Mesenchymal stem cell (in vitro differentiated cells and primary cell): Measurements from ENCODE around the gene EIF3A.

Experiments
- DNase-seq: peaks from one replicate; pipeline ENCODE4 v3.0.0-alpha.2; 2013
- H2AFZ ChIP-seq: one replicate; pipeline ENCODE4 v1.6.1; 2013; ENCODE audit warnings: low read depth, mild to moderate bottlenecking, control low read depth, inconsistent platforms, low read length, moderate library complexity
- H2AK5ac ChIP-seq: 2 replicates; pipeline ENCODE4 v1.6.1; 2013; ENCODE audit warnings: low read length, moderate library complexity, mild to moderate bottlenecking, inconsistent platforms; ENCODE audit not compliant: severe bottlenecking
- H2BK120ac ChIP-seq: one replicate; pipeline ENCODE4 v1.6.1; 2013; ENCODE audit warnings: low read depth, mild to moderate bottlenecking, inconsistent platforms, low read length, moderate library complexity
- H2BK12ac ChIP-seq, 2 experiments: one replicate each; pipeline ENCODE4 v1.6.1; 2013; ENCODE audit warnings: inconsistent platforms in 2 of 2, low read length in 2 of 2, mild to moderate bottlenecking in 2 of 2, moderate library complexity in 2 of 2, control low read depth in 1 of 2
- H2BK15ac ChIP-seq: one replicate; pipeline ENCODE4 v1.6.1; 2013; ENCODE audit warnings: mild to moderate bottlenecking, low read depth, inconsistent platforms; ENCODE audit not compliant: poor library complexity, severe bottlenecking
- H2BK5ac ChIP-seq: 2 replicates; pipeline ENCODE4 v1.6.1; 2013; ENCODE audit warnings: low read depth, mild to moderate bottlenecking, low read length, control low read depth, inconsistent platforms; ENCODE audit not compliant: poor library complexity, severe bottlenecking
- H3K14ac ChIP-seq, 2 experiments: one replicate each; pipeline ENCODE4 v1.6.1; 2013; ENCODE audit warnings: inconsistent platforms in 2 of 2, low read length in 2 of 2, control low read depth in 1 of 2, mild to moderate bottlenecking in 1 of 2, moderate library complexity in 1 of 2
- H3K18ac ChIP-seq, 2 experiments: one replicate each; pipeline ENCODE4 v1.6.1; 2013; ENCODE audit warnings: inconsistent platforms in 2 of 2, low read length in 2 of 2, control low read depth in 1 of 2, low read depth in 1 of 2, mild to moderate bottlenecking in 1 of 2
- H3K23ac ChIP-seq, 2 experiments: one replicate each; pipeline ENCODE4 v1.6.1; 2013; ENCODE audit warnings: inconsistent platforms in 2 of 2, low read length in 2 of 2, mild to moderate bottlenecking in 2 of 2, moderate library complexity in 2 of 2, control low read depth in 1 of 2
- H3K27ac ChIP-seq: 2 replicates; pipeline ENCODE4 v1.5.1; 2013; ENCODE audit warnings: mild to moderate bottlenecking, moderate library complexity, low read length, control low read depth, inconsistent platforms; ENCODE audit not compliant: poor library complexity, severe bottlenecking
- H3K27me3 ChIP-seq, 2 experiments: 2 replicates each; pipeline versions ENCODE4 v1.6.1 to v1.7.0; 2013; ENCODE audit warnings: low read length in 2 of 2, mild to moderate bottlenecking in 2 of 2, moderate library complexity in 2 of 2, control low read depth in 1 of 2, inconsistent platforms in 1 of 2; ENCODE audit not compliant: control insufficient read depth in 1 of 2, insufficient read depth in 1 of 2
- H3K36me3 ChIP-seq, 2 experiments: 2 replicates each; pipeline versions ENCODE4 v1.6.1 to v1.7.0; 2013; ENCODE audit warnings: low read length in 2 of 2, control low read depth in 1 of 2, inconsistent platforms in 1 of 2, low read depth in 1 of 2, mild to moderate bottlenecking in 1 of 2; ENCODE audit not compliant: insufficient read depth in 2 of 2, control insufficient read depth in 1 of 2
- H3K4ac ChIP-seq, 2 experiments: one replicate each; pipeline ENCODE4 v1.6.1; 2013; ENCODE audit warnings: inconsistent platforms in 2 of 2, low read length in 2 of 2, mild to moderate bottlenecking in 2 of 2, moderate library complexity in 2 of 2, control low read depth in 1 of 2, low read depth in 1 of 2
- H3K4me1 ChIP-seq: 2 replicates; pipeline ENCODE4 v1.6.1; 2013; ENCODE audit warnings: low read depth, low read length, control low read depth; ENCODE audit not compliant: control insufficient read depth, insufficient read depth
- H3K4me2 ChIP-seq: 2 replicates; pipeline ENCODE4 v1.6.1; 2013; ENCODE audit warnings: low read length, mild to moderate bottlenecking, inconsistent platforms; ENCODE audit not compliant: poor library complexity, severe bottlenecking
- H3K4me3 ChIP-seq, 2 experiments: 2 replicates each; pipeline versions ENCODE4 v1.5.1 to v1.7.0; 2013; ENCODE audit warnings: low read length in 2 of 2, mild to moderate bottlenecking in 2 of 2, control low read depth in 1 of 2, low read depth in 1 of 2; ENCODE audit not compliant: insufficient read depth in 1 of 2
- H3K79me1 ChIP-seq: replicated peaks from 2 replicates; pipeline ENCODE4 v1.6.1; 2013; ENCODE audit warnings: mild to moderate bottlenecking, control low read depth, low read length, inconsistent platforms; ENCODE audit not compliant: poor library complexity, severe bottlenecking
- H3K9ac ChIP-seq: 2 replicates; pipeline ENCODE4 v1.7.0; 2013; ENCODE audit warnings: mild to moderate bottlenecking, low read length, moderate library complexity
- H3K9me3 ChIP-seq: 2 replicates; pipeline ENCODE4 v1.7.0; 2013; ENCODE audit warnings: mild to moderate bottlenecking, low read length; ENCODE audit not compliant: control insufficient read depth
- H4K8ac ChIP-seq: one replicate; pipeline ENCODE4 v1.6.1; 2013; ENCODE audit warnings: inconsistent platforms, mild to moderate bottlenecking, low read length, moderate library complexity
- H4K91ac ChIP-seq: one replicate; pipeline ENCODE4 v1.6.1; 2013; ENCODE audit warnings: mild to moderate bottlenecking, low read length, inconsistent platforms
- WGBS: methylation state at CpG from one replicate; pipeline ENCODE4 v1.1.7; 2013; ENCODE audit warnings: mixed read lengths; 5-methylcytosine and 5-hydroxymethylcytosine counted together

Gene EIF3A

DNA sequence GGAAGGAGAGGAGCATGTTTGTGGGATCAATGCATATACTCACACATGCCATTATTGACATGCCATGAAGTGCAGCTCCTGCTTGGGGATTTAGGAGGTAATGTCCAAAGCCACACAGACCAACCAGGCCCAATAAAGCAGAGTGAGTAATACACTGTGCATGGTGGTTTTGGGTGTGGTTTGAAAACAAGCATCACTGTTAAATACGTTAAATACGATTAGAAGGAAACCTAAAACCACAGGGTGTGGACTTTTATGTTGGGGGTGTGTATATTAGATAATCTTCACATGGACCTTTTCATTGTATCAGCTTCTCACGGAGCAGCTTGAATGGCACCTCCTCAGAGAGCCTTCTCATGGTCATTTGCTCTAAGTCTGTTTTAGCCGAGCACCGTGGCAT is 10.4 kb upstream of the EIF3A start:
- Histone ChIP-seq H2BK120ac (no peak overlapping the region), H3K4me1 (no peaks in the 10 kb centered on the region), H3K18ac (peak overlapping the region in 1 of 2 experiments; percentile 48), H3K9me3 (no peaks in the 10 kb centered on the region), H3K14ac (no peak overlapping the region), H3K79me1 (no peaks in the 10 kb centered on the region), H3K23ac (no peak overlapping the region), H2BK15ac (no peak overlapping the region), H3K36me3 (no peaks in the 10 kb centered on the region), H3K27ac (no peak overlapping the region), H3K4ac (no peak overlapping the region), H3K4me3 (no peak overlapping the region), H2AK5ac (no peak overlapping the region), H2AFZ (peak overlapping the region; percentile 47), H3K27me3 (no peaks in the 10 kb centered on the region), H4K8ac (no peak overlapping the region), H3K4me2 (no peak overlapping the region), H2BK12ac (no peak overlapping the region), H3K9ac (no peak overlapping the region), H2BK5ac (no peak overlapping the region), H4K91ac (no peak overlapping the region)
- 83% methylated on average over 3 of the region's 5 CpGs for WGBS
- no peak for DNase-seq

DNA sequence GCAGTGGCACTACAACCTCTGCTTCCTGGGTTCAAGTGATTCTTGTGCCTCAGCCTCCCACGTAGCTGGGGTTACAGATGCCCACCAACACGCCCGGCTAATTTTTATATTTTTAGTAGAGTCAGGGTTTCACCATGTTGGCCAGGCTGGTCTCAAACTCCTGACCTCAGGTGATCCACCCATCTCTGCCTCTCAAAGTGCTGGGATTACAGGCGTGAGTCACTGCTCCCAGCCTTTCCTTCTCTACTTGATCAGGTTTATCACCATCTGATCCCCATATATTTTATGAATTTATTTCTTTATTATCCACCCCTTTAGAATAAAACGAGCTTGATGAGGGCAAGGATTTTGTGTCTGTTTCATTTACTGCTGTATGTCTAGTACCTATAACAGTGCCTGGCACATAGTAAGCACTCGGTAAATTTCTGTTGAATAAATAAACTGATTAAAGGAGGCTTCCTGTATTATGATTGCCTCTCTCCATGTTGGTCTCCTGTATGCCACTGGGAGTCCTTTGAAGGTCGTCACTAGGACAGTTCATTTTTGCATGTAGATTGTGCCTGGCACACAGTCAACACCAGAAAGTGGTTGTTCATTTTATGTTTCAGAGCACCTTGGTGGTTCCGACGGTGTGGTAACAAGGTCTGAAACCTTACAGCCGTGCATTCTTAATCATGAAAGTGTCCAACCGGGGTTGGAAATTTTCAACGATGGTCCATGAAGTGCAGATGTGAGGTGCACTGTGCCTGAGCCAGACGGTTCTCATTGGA is 9.6 kb upstream of the EIF3A start:
- no peak overlapping the region for H2AFZ ChIP-seq
- no peak overlapping the region for H3K9ac ChIP-seq
- H3K79me1 ChIP-seq, result no peaks in the 10 kb centered on the region
- no peaks in the 10 kb centered on the region for H3K36me3 ChIP-seq
- no peak overlapping the region for H3K4me3 ChIP-seq
- H2BK120ac ChIP-seq, result no peak overlapping the region
- H2BK15ac ChIP-seq, result no peak overlapping the region
- no peak overlapping the region for H3K4ac ChIP-seq
- no peak overlapping the region for H4K8ac ChIP-seq
- no peak overlapping the region for H2BK5ac ChIP-seq
- H3K4me2 ChIP-seq, result no peak overlapping the region
- no peak overlapping the region for H2BK12ac ChIP-seq
- no peak overlapping the region for H3K23ac ChIP-seq
- H3K14ac ChIP-seq, result no peak overlapping the region
- no peaks in the 10 kb centered on the region for H3K27me3 ChIP-seq
- 94% methylated on average over 13 of the region's 13 CpGs for WGBS
- H3K4me1 ChIP-seq, result no peaks in the 10 kb centered on the region
- no peak overlapping the region for H4K91ac ChIP-seq
- H3K18ac ChIP-seq, result no peak overlapping the region
- no peaks in the 10 kb centered on the region for H3K9me3 ChIP-seq
- no peak overlapping the region for H2AK5ac ChIP-seq
- H3K27ac ChIP-seq, result no peak overlapping the region
- no peak for DNase-seq

DNA sequence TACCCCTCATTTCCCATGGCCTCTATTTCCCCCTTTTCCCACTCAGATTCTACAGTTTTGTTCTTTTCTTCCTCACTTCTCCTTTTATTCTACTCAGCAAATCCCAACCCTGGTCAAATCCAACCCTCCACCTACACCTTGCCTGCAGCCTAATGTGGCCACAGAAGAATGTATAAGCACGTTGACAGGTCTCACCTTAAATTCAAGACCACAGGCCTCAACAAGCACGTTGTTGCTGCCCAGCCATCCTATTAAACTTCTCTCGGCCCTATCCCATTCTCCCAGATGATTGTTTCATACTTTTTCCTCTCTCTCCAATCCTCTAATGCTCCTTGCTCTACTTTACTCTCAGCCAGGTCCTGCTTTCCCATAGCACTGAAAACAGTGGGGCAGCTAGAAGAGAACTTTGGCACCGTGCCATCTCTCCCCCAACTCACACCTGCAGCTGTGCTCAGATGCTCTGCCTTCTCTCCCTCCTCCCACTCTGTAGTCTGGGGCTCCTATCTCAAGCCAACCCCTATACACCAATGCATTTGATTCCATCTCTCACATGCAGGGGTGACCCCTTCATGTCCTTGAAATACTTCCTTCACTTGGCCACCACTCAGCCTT is 6.8 kb upstream of the EIF3A start:
- H3K27me3 ChIP-seq, result no peaks in the 10 kb centered on the region
- H3K4me2 ChIP-seq, result no peak overlapping the region
- WGBS, result 91% methylated on average over 4 of the region's 4 CpGs
- no peak overlapping the region for H2BK12ac ChIP-seq
- H3K9ac ChIP-seq, result no peak overlapping the region
- no peaks in the 10 kb centered on the region for H3K4me1 ChIP-seq
- DNase-seq, result no peak
- no peaks in the 10 kb centered on the region for H3K79me1 ChIP-seq
- no peak overlapping the region for H2BK15ac ChIP-seq
- no peaks in the 10 kb centered on the region for H3K9me3 ChIP-seq
- H3K36me3 ChIP-seq, result no peaks in the 10 kb centered on the region
- H3K23ac ChIP-seq, result no peak overlapping the region
- H3K27ac ChIP-seq, result no peak overlapping the region
- H3K4me3 ChIP-seq, result no peak overlapping the region
- no peak overlapping the region for H4K8ac ChIP-seq
- H3K18ac ChIP-seq, result no peak overlapping the region
- H2BK120ac ChIP-seq, result no peak overlapping the region
- H3K4ac ChIP-seq, result no peak overlapping the region
- no peak overlapping the region for H2AFZ ChIP-seq
- H2BK5ac ChIP-seq, result no peak overlapping the region
- H4K91ac ChIP-seq, result no peak overlapping the region
- H3K14ac ChIP-seq, result no peak overlapping the region
- no peak overlapping the region for H2AK5ac ChIP-seq

DNA sequence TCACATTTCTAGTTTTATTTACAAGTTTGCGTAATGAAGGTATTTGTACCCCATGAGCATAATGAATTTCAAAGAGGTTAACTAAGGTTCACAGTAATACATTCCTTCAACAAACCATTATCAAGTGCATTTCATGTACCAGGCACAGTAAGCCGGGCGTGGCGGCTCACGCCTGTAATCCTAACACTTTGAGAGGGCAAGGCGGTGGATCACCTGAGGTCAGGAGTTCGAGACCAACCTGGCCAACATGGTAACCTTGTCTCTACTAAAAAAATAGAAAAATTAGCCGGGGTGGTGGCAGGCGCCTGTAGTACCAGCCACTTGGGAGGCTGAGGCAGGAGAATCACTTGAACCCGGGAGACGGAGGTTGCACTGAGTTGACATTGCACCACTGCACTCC is 4.3 kb upstream of the EIF3A start:
- no peak overlapping the region for H2BK5ac ChIP-seq
- H3K18ac ChIP-seq, result no peak overlapping the region
- no peak overlapping the region for H4K91ac ChIP-seq
- H3K9me3 ChIP-seq, result no peaks in the 10 kb centered on the region
- H3K4me1 ChIP-seq, result no peaks in the 10 kb centered on the region
- H2BK15ac ChIP-seq, result no peak overlapping the region
- DNase-seq, result no peak
- H3K9ac ChIP-seq, result no peak overlapping the region
- H3K23ac ChIP-seq, result no peak overlapping the region
- H2BK120ac ChIP-seq, result no peak overlapping the region
- H2AK5ac ChIP-seq, result no peak overlapping the region
- H3K27ac ChIP-seq, result no peak overlapping the region
- no peaks in the 10 kb centered on the region for H3K36me3 ChIP-seq
- no peaks in the 10 kb centered on the region for H3K27me3 ChIP-seq
- no peak overlapping the region for H3K4me3 ChIP-seq
- no peak overlapping the region for H3K14ac ChIP-seq
- no peak overlapping the region for H3K4me2 ChIP-seq
- H3K4ac ChIP-seq, result no peak overlapping the region
- no peak overlapping the region for H2AFZ ChIP-seq
- no peak overlapping the region for H4K8ac ChIP-seq
- H3K79me1 ChIP-seq, result peaks cover 1% of the 10 kb centered on the region
- H2BK12ac ChIP-seq, result no peak overlapping the region
- WGBS, result 95% methylated on average over 11 of the region's 11 CpGs
